Measurements from ENCODE around the gene FHL1. TPM values are rescaled to one million over a fixed set of nuclear protein-coding genes. Genes with fewer than 3 reads are reported as not detected.

FHL1 gene
- total RNA-seq, 6 donors from 2014 or later = 114 to 426 (median 255) TPM

DNA sequence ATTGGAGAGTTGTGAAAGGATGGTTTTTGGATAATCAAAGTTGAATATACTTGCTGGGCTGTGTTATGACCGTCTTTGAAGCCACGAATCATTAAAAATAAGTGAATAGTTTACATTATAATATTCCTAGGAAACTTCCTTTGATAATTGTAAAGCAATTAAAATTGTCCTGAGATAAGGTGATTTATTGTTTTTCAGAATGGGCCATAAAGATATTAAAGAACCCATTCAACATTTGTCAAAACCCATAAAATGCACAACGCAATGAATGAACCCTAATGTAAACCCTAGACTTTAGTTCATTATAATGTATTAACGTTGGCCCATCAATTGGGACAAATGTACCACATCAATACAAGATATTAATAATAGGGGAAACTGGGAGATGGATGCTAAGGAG, 11.4 kb downstream of the FHL1 start:
- H3K36me3 ChIP-seq = no peaks in the 10 kb centered on the region
- no peaks in the 10 kb centered on the region for H3K9me3 ChIP-seq
- DNase-seq (no peak), ATAC-seq (ENCODE audit: low FRiP score in 2 of 2) (no peak)
- H3K27me3 ChIP-seq = no peaks in the 10 kb centered on the region
- peak overlapping the region in 1 of 4 donors; percentile 9 for H3K27ac ChIP-seq
- peaks cover 0 to 9% (median 0%) of the 10 kb centered on the region in 4 donors for H3K4me1 ChIP-seq
- H3K4me3 ChIP-seq = no peak overlapping the region
- TF ChIP-seq EP300 (IDR thresholded peaks at IDR 0.05) = no peak
- WGBS, 2 donors = 62 to 64% methylated on average over 4 of the region's 4 CpGs

DNA sequence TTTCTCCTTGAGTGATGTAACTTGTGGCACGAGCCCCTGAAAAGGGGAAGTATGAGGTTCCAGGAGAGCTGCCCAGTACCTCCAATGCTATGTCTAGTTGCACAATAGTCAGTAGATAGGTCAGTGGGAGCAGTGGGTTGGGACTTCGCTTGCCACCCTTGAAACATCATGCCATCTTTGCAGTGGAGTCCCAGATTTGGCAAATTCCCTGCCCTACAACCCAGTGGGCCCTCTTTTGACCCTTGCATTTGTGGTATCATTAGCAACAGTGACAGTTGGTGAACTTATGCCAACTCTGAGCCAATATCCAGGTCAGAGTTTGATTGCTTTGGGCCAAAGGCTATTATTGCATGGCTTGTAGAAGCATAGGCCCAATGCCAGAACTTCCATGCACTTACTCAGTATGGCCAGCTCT, 12.3 kb downstream of the FHL1 start:
- no peak for DNase-seq
- H3K4me1 ChIP-seq = peaks cover 0 to 9% (median 0%) of the 10 kb centered on the region in 4 donors
- TF ChIP-seq EP300 (IDR thresholded peaks at IDR 0.05) = no peak
- TF ChIP-seq POLR2A (IDR thresholded peaks at IDR 0.05) = no peak
- TF ChIP-seq, protein P1, sequence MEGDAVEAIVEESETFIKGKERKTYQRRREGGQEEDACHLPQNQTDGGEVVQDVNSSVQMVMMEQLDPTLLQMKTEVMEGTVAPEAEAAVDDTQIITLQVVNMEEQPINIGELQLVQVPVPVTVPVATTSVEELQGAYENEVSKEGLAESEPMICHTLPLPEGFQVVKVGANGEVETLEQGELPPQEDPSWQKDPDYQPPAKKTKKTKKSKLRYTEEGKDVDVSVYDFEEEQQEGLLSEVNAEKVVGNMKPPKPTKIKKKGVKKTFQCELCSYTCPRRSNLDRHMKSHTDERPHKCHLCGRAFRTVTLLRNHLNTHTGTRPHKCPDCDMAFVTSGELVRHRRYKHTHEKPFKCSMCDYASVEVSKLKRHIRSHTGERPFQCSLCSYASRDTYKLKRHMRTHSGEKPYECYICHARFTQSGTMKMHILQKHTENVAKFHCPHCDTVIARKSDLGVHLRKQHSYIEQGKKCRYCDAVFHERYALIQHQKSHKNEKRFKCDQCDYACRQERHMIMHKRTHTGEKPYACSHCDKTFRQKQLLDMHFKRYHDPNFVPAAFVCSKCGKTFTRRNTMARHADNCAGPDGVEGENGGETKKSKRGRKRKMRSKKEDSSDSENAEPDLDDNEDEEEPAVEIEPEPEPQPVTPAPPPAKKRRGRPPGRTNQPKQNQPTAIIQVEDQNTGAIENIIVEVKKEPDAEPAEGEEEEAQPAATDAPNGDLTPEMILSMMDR (IDR thresholded peaks at IDR 0.05) = no peak
- TF ChIP-seq POLR2AphosphoS5 (IDR thresholded peaks at IDR 0.05) = no peak
- peak overlapping the region in 1 of 4 donors; percentile 11 for H3K27ac ChIP-seq
- H3K4me3 ChIP-seq = no peak overlapping the region
- ATAC-seq (ENCODE audit: low FRiP score in 2 of 2) = peak in 1 of 2 donors; percentile 64
- H3K9me3 ChIP-seq = no peaks in the 10 kb centered on the region
- H3K36me3 ChIP-seq = no peaks in the 10 kb centered on the region
- WGBS, 2 donors = 13 to 47% methylated on average over 1 to 2 of the region's 2 CpGs
- H3K27me3 ChIP-seq = no peaks in the 10 kb centered on the region

DNA sequence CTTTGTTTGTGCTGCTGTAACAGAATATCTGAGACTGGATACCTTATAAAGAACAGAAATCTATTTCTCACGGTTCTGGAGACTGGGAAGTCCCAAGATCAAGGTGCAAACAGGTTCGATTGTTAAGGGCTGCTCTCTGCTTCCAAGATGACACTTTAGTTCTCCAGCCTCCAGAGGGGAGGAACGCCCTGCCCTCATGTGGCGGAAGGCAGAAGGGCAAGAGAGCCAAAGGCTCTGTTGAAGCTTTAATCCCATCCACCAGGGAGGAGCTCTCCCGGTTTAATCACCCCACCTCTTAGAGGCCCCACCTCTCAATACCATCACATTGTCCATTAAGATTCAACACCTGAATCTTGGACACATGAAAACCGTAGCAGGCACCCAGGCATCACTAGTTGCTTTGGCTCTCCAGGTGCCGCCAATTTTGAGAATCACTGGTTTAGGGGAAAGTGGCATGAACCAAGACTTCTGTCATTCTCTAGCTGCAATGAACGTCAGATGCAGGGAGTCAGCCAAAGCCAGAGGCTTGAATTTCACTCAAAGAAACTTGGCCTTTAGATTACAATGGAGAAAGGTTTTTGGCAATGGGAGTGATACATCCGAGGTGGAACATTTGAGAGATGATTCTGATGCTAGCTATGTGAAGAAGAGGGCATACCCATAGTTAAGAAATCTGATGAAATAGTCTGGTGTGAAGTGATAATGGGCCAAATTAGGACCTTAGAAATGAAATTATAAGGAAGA, 15.7 kb downstream of the FHL1 start:
- no peaks in the 10 kb centered on the region for H3K9me3 ChIP-seq
- peak overlapping the region; percentile 4 to 41 (median 30) for H3K27ac ChIP-seq
- no peak for DNase-seq

DNA sequence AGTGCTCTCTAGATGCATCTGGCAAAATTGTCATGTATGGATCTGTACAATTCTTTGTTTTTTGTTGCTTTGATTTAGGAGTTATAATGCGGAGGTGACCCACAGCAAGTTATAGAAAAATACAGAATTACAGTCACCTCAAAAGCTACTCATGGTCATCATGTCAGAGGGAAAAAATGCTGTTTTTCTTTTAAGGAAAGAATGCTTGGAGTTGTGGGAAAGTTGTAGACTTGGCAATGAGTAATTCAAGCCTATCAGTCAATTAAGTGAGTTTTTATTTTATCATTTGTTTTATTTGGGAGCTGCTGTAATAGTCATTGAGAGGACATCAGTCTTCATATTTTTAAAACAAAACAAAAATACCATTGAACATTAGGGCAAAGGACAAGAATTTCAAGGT, 16.4 kb downstream of the FHL1 start:
- Histone ChIP-seq H3K36me3 (no peaks in the 10 kb centered on the region), H3K4me1 (no peaks in the 10 kb centered on the region), H3K9me3 (no peaks in the 10 kb centered on the region), H3K27me3 (no peaks in the 10 kb centered on the region), H3K27ac (no peak overlapping the region), H3K4me3 (no peak overlapping the region)
- ATAC-seq (ENCODE audit: low FRiP score in 2 of 2) (no peak), DNase-seq (no peak)
- WGBS, 2 donors = 70 to 81% methylated on average over 1 of the region's 1 CpG
- TF ChIP-seq POLR2A (IDR thresholded peaks at IDR 0.05) (no peak), EP300 (IDR thresholded peaks at IDR 0.05) (no peak), POLR2AphosphoS5 (IDR thresholded peaks at IDR 0.05) (no peak)
- TF ChIP-seq, protein P1 (IDR thresholded peaks at IDR 0.05) = no peak

More for the DNA sequence above, 15.7 kb downstream of the FHL1 start:
- no peak for TF ChIP-seq POLR2AphosphoS5 (IDR thresholded peaks at IDR 0.05)
- TF ChIP-seq, protein P1 (IDR thresholded peaks at IDR 0.05) = peak; percentile 44 to 59 (median 55)
- H3K4me3 ChIP-seq = no peak overlapping the region
- ATAC-seq (ENCODE audit: low FRiP score in 2 of 2) = peak in 1 of 2 donors; percentile 80
- no peaks in the 10 kb centered on the region for H3K27me3 ChIP-seq
- 32 to 42% methylated on average over 6 to 9 of the region's 9 CpGs for WGBS, 2 donors
- no peaks in the 10 kb centered on the region for H3K4me1 ChIP-seq
- H3K36me3 ChIP-seq = no peaks in the 10 kb centered on the region

DNA sequence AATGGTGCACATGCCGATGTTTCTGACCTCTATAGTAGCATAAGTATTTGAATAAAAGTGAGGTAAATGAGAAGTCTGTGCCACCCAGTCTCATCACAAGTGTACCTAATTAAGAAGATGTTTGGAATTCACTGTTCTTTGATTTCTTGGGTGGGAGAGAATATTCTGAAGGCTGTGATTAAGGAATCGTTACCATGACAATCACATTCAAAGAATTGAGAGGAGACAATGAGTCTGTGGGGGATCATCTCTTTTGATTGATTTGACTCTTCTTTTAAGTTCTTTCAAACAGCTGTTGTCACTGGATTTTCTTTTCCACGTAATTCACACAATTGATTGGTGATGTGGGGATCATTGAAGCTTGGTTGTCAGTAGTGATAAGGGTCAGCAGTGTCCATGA, 18.1 kb downstream of the FHL1 start:
- peaks cover 4 to 8% (median 7%) of the 10 kb centered on the region in 4 donors for H3K4me1 ChIP-seq
- H3K27me3 ChIP-seq = no peaks in the 10 kb centered on the region
- no peaks in the 10 kb centered on the region for H3K9me3 ChIP-seq
- no peak for TF ChIP-seq EP300 (IDR thresholded peaks at IDR 0.05)
- no peak for TF ChIP-seq POLR2AphosphoS5 (IDR thresholded peaks at IDR 0.05)
- TF ChIP-seq, protein P1 (IDR thresholded peaks at IDR 0.05) = no peak
- TF ChIP-seq POLR2A (IDR thresholded peaks at IDR 0.05) = no peak
- 45 to 68% methylated on average over 3 of the region's 3 CpGs for WGBS, 2 donors
- no peaks in the 10 kb centered on the region for H3K36me3 ChIP-seq
- H3K4me3 ChIP-seq = no peak overlapping the region
- no peak for DNase-seq
- no peak overlapping the region for H3K27ac ChIP-seq
- ATAC-seq (ENCODE audit: low FRiP score in 2 of 2) = no peak

Data from upper lobe of left lung (tissue), 6 donors.